OCI-LY7 (cell line): ENCODE data around the gene GRAMD1B. TPM values are rescaled to one million over a fixed set of nuclear protein-coding genes. Genes with fewer than 3 reads are reported as not detected.

ENCODE experiments used
- BruUV-seq: library from RNA; stranded (reverse); fragments of 400-500 nt; replicated peaks from 2 replicates; lab custom pipeline; 2021; lab: Mats Ljungman, UMichigan
- CTCF ChIA-PET: fragments of 300-600 bp; sonication (Branson Sonifier 250); formaldehyde crosslinking; loops from one replicate; lab custom pipeline; 2022; ENCODE audit warnings: antibody characterized with exemption; ENCODE audit not compliant: unreplicated experiment; lab: Charles Lee
- POLR2A ChIA-PET: fragments of 300-600 bp; sonication (Branson Sonifier 250); formaldehyde crosslinking; loops from one replicate; lab custom pipeline; 2022; ENCODE audit warnings: antibody characterized with exemption; lab: Charles Lee
- DNase-seq: peaks from one replicate; pipeline ENCODE4 v3.0.0-alpha.2; 2015; ENCODE audit warnings: low spot score
- H2AFZ ChIP-seq: fragments of 200-600 bp; sonication (generic), shearing (Covaris generic); 2 replicates; pipeline ENCODE4 v1.6.1; 2014; ENCODE audit warnings: mild to moderate bottlenecking, antibody characterized with exemption, low read length, moderate library complexity
- H3K27ac ChIP-seq: fragments of 200-600 bp; sonication (generic); 2 replicates; pipeline ENCODE4 v1.5.1; 2014; ENCODE audit warnings: mixed run types, low read depth, mild to moderate bottlenecking, moderate library complexity, low read length, inconsistent platforms; ENCODE audit not compliant: poor library complexity, severe bottlenecking
- H3K36me3 ChIP-seq: fragments of 200-600 bp; sonication (generic); 2 replicates; pipeline ENCODE4 v1.6.1; 2014; ENCODE audit warnings: mild to moderate bottlenecking, antibody characterized with exemption, low read length, moderate library complexity, mixed read lengths; ENCODE audit not compliant: insufficient read depth
- H3K4me1 ChIP-seq: fragments of 200-600 bp; sonication (generic); 2 replicates; pipeline ENCODE4 v1.5.1; 2014; ENCODE audit warnings: mild to moderate bottlenecking, low read length; ENCODE audit not compliant: insufficient read depth, poor library complexity, severe bottlenecking
- H3K4me2 ChIP-seq: fragments of 200-600 bp; sonication (generic); 2 replicates; pipeline ENCODE4 v1.6.1; 2014; ENCODE audit warnings: mild to moderate bottlenecking, low read length
- H3K4me3 ChIP-seq: fragments of 200-600 bp; sonication (generic); 2 replicates; pipeline ENCODE4 v1.5.1; 2014; ENCODE audit warnings: mild to moderate bottlenecking, low read depth, low read length; ENCODE audit not compliant: poor library complexity, severe bottlenecking
- H3K79me2 ChIP-seq: fragments of 200-600 bp; sonication (generic); 2 replicates; pipeline ENCODE4 v1.6.1; 2016; ENCODE audit warnings: low read depth, mild to moderate bottlenecking, low read length, moderate library complexity, mixed read lengths; ENCODE audit not compliant: insufficient read depth
- H3K9me2 ChIP-seq: fragments of 200-600 bp; sonication (generic); 2 replicates; pipeline ENCODE4 v1.6.1; 2016; ENCODE audit warnings: mild to moderate bottlenecking, low read length, mixed read lengths; ENCODE audit not compliant: insufficient read depth
- H3K9me3 ChIP-seq: fragments of 200-600 bp; sonication (generic); 2 replicates; pipeline ENCODE4 v1.6.1; 2014; ENCODE audit warnings: mild to moderate bottlenecking, mixed run types, low read length, mixed read lengths
- H4K20me1 ChIP-seq: fragments of 200-600 bp; sonication (generic); 2 replicates; pipeline ENCODE4 v1.6.1; 2014; ENCODE audit warnings: mild to moderate bottlenecking, antibody characterized with exemption, low read length, moderate library complexity, mixed read lengths; ENCODE audit not compliant: insufficient read depth
- EZH2phosphoT487 ChIP-seq: fragments of 200-600 bp; sonication (generic); IDR thresholded peaks from 2 replicates; pipeline ENCODE4 v1.6.1; 2018; ENCODE audit warnings: low read depth, borderline replicate concordance, mild to moderate bottlenecking, mixed run types, antibody characterized with exemption, low read length, moderate library complexity, mixed read lengths
- intact Hi-C: fragments of 100-400 bp; cut with micrococcal nuclease; formaldehyde crosslinking; loops from one replicate; pipeline ENCODE4 v1.10.0; 2022; ENCODE audit not compliant: unreplicated experiment
- total RNA-seq, 2 experiments: library from RNA; depleted of rRNA in 1 of 2; stranded (reverse); fragments of >200 nt in 1 of 2; shearing (Covaris generic) in 1 of 2; gene quantifications; 2 replicates each; pipeline ENCODE4 v1.2.3, GENCODE V29; 2014 to 2022
- TF ChIP-seq, protein P1 (sequence below): fragments of 200-600 bp; sonication (generic); conservative IDR thresholded peaks from 2 replicates; pipeline ENCODE4 v1.5.1; 2014; ENCODE audit warnings: mild to moderate bottlenecking, antibody characterized with exemption, low read length, moderate library complexity, mixed read lengths

GRAMD1B gene
- total RNA-seq, 2 experiments from 2014 or later = 0.16 TPM; not detected in 1

DNA sequence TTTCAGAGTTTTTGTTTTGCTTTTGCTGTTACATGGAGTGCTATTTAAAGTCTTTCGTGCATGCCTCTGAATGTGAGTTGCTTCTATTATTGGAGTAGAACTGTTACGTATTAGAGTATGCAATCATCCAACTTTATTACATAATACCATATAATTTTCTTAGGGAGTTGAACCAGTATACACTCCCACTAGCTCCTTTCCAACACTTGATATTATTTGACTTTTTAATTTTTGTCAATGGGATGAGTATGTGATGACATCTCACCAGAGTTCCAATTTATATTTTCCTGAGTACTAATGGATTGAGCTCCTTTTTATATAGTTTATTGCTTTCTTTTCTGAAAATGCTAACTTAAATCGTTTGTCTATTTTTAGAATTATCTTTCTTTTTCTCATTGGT lies 90.9 kb downstream of the GRAMD1B start:
- DNase-seq = no peak
- Histone ChIP-seq H3K4me3 (no peak overlapping the region), H3K9me3 (no peaks in the 10 kb centered on the region), H2AFZ (no peak overlapping the region), H4K20me1 (no peaks in the 10 kb centered on the region), H3K9me2 (no peaks in the 10 kb centered on the region), H3K4me2 (no peak overlapping the region), H3K79me2 (no peaks in the 10 kb centered on the region), H3K4me1 (no peaks in the 10 kb centered on the region), H3K36me3 (no peaks in the 10 kb centered on the region), H3K27ac (no peak overlapping the region)
- POLR2A ChIA-PET = no interaction called here
- no TSS peak for BruUV-seq
- intact Hi-C loops = no loop called here
- no peak for TF ChIP-seq EZH2phosphoT487
- TF ChIP-seq, protein P1, sequence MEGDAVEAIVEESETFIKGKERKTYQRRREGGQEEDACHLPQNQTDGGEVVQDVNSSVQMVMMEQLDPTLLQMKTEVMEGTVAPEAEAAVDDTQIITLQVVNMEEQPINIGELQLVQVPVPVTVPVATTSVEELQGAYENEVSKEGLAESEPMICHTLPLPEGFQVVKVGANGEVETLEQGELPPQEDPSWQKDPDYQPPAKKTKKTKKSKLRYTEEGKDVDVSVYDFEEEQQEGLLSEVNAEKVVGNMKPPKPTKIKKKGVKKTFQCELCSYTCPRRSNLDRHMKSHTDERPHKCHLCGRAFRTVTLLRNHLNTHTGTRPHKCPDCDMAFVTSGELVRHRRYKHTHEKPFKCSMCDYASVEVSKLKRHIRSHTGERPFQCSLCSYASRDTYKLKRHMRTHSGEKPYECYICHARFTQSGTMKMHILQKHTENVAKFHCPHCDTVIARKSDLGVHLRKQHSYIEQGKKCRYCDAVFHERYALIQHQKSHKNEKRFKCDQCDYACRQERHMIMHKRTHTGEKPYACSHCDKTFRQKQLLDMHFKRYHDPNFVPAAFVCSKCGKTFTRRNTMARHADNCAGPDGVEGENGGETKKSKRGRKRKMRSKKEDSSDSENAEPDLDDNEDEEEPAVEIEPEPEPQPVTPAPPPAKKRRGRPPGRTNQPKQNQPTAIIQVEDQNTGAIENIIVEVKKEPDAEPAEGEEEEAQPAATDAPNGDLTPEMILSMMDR = no peak
- CTCF ChIA-PET = no interaction called here

DNA sequence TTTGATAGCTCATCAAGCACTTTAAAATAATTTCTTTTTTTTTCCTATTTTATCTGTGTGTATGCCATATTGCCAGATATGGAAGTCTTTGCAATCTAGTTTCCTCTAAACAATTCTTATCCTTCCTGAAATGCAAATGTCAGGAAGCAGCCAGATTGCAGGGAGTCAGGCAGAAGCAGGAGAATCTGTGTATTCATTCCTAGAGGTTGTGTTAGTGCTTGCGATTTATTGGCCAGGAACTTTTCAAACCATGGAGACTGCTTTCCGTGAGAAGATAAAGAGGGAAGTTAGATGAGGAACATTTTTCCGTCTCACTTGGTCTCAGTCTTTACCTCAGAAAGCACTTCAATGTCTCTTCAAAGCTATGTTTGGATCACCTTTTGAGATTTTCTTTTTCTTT lies 91.9 kb downstream of the GRAMD1B start:
- intact Hi-C loops = no loop called here
- Histone ChIP-seq H3K79me2 (no peaks in the 10 kb centered on the region), H3K4me2 (no peak overlapping the region), H3K9me3 (no peaks in the 10 kb centered on the region), H3K4me1 (no peaks in the 10 kb centered on the region), H2AFZ (no peak overlapping the region), H3K36me3 (no peaks in the 10 kb centered on the region), H4K20me1 (no peaks in the 10 kb centered on the region), H3K27ac (no peak overlapping the region), H3K4me3 (no peak overlapping the region), H3K9me2 (no peaks in the 10 kb centered on the region)
- ChIA-PET CTCF (no interaction called here), POLR2A (interaction anchor here (0.6 kb wide), 1 partner anchor 11 kb away, joined by 3 read pairs; no protein-coding TSS in a partner anchor)
- BruUV-seq = no TSS peak
- no peak for TF ChIP-seq EZH2phosphoT487
- TF ChIP-seq, protein P1 = no peak
- no peak for DNase-seq

DNA sequence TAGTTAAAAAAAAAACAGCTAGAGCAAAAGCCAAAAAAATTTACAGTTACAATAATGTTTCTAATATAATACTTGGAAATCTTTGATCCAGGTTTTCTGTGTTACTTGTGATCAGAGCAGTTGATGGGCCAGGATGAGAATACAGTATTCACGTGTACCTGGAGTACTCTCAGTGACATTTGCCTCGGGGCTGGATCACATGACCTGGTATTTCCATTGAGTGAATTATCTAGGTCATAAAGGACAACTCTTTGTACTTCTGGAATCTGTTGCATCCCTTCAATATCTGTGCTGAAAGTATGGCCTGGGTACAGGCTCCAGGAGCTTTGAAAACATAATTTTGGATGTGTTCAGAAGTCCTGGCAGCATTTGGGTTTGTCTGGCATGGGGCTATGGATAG lies 93.5 kb downstream of the GRAMD1B start:
- TF ChIP-seq, protein P1 = no peak
- no peak for TF ChIP-seq EZH2phosphoT487
- Histone ChIP-seq H3K9me2 (no peaks in the 10 kb centered on the region), H3K27ac (no peak overlapping the region), H3K36me3 (no peaks in the 10 kb centered on the region), H2AFZ (no peak overlapping the region), H3K9me3 (no peaks in the 10 kb centered on the region), H3K4me1 (no peaks in the 10 kb centered on the region), H3K4me3 (no peak overlapping the region), H3K79me2 (no peaks in the 10 kb centered on the region), H3K4me2 (no peak overlapping the region), H4K20me1 (no peaks in the 10 kb centered on the region)
- no peak for DNase-seq
- CTCF ChIA-PET = no interaction called here
- POLR2A ChIA-PET = no interaction called here
- intact Hi-C loops = no loop called here
- no TSS peak for BruUV-seq
